ENCODE results near the gene INCA1.

INCA1 gene

GRCh38 chr17:4967539-4968485 lies 29.5 kb downstream of the INCA1 start, which contains the start of gene SPAG7:
SPAG7 (minus strand) TSS chr17:4967817; CDS start chr17:4967804, 13 bp downstream.
- DNase-seq (ENCODE audit: low read depth in 1 of 2, low spot score in 1 of 2): peak; percentile 82 to 89
- peak within 1 kb of the TSS; percentile 58 for H3K4me3 ChIP-seq (replicated peaks; ENCODE audit: insufficient read depth, low read length)
- peak within 1 kb of the TSS; percentile 91 for H3K27ac ChIP-seq (replicated peaks)
- H3K27me3 ChIP-seq (ENCODE audit: insufficient read depth, poor library complexity, severe bottlenecking): no peaks in the 10 kb centered on the region
- TF ChIP-seq POLR2AphosphoS5 (IDR thresholded peaks at IDR 0.05; ENCODE audit: low read depth) (peak; percentile 54), SPI1 (IDR thresholded peaks at IDR 0.05; ENCODE audit: borderline replicate concordance, low read depth) (no peak)

GRCh38 chr17:4966844-4967538 lies 30.3 kb downstream of the INCA1 start:
- Histone ChIP-seq H3K4me3 (replicated peaks; ENCODE audit: insufficient read depth, low read length) (peak overlapping the region; percentile 58), H3K27me3 (ENCODE audit: insufficient read depth, poor library complexity, severe bottlenecking) (no peaks in the 10 kb centered on the region), H3K27ac (replicated peaks) (peak overlapping the region; percentile 91)
- TF ChIP-seq CTCF (IDR thresholded peaks at IDR 0.05; ENCODE audit: insufficient read depth, low read length): no peak
- no peak for TF ChIP-seq GABPA (IDR thresholded peaks at IDR 0.05; ENCODE audit: low read depth)
- no peak for TF ChIP-seq POLR2AphosphoS5 (IDR thresholded peaks at IDR 0.05; ENCODE audit: low read depth)
- TF ChIP-seq REST (IDR thresholded peaks at IDR 0.05; ENCODE audit: insufficient replicate concordance, low read depth): no peak
- no peak for TF ChIP-seq SPI1 (IDR thresholded peaks at IDR 0.05; ENCODE audit: borderline replicate concordance, low read depth)
- DNase-seq (ENCODE audit: low read depth in 1 of 2, low spot score in 1 of 2): peak; percentile 85 to 96

- Histone ChIP-seq H3K27me3 (ENCODE audit: insufficient read depth, poor library complexity, severe bottlenecking) (no peaks in the 10 kb centered on the region), H3K27ac (replicated peaks) (no peak overlapping the region; the same call in 1 of the 2 replicates), H3K4me3 (replicated peaks; ENCODE audit: insufficient read depth, low read length) (no peak overlapping the region)
- TF ChIP-seq GABPA (IDR thresholded peaks at IDR 0.05; ENCODE audit: low read depth) (no peak), REST (IDR thresholded peaks at IDR 0.05; ENCODE audit: insufficient replicate concordance, low read depth) (no peak), POLR2AphosphoS5 (IDR thresholded peaks at IDR 0.05; ENCODE audit: low read depth) (no peak), CTCF (IDR thresholded peaks at IDR 0.05; ENCODE audit: insufficient read depth, low read length) (no peak), SPI1 (IDR thresholded peaks at IDR 0.05; ENCODE audit: borderline replicate concordance, low read depth) (no peak)
- DNase-seq (ENCODE audit: low read depth in 1 of 2, low spot score in 1 of 2): no peak
These were observed 31.9 kb downstream of the INCA1 start for GRCh38 chr17:4965311-4965986.
